HG02885 (cell line): ENCODE measurements around the gene RINT1.
A peak's percentile ranks its signal among the peaks of the same experiment; 100 is the strongest.

Experiments
- ATAC-seq: cut with Tn5 transposase; IDR thresholded peaks from one replicate; pipeline ENCODE4 v1.9.1; 2021; ENCODE audit warnings: mild to moderate bottlenecking; ENCODE audit not compliant: unreplicated experiment, poor library complexity

The RINT1 gene

GRCh38 chr7:105530126-105530525 is 1.9 kb upstream of the RINT1 start:
- no peak for ATAC-seq

GRCh38 chr7:105530546-105530945 is 1.5 kb upstream of the RINT1 start:
- ATAC-seq = no peak

GRCh38 chr7:105532709-105533460 is 884 bp downstream of the RINT1 start:
- ATAC-seq = no peak

GRCh38 chr7:105538339-105538738 is 6.3 kb downstream of the RINT1 start:
- no peak for ATAC-seq

- no peak for ATAC-seq
These were observed 27.9 kb downstream of the RINT1 start for GRCh38 chr7:105559926-105560325.

GRCh38 chr7:105565190-105565589 is 33.2 kb downstream of the RINT1 start:
- ATAC-seq = no peak

- no peak for ATAC-seq
These were observed 35.0 kb downstream of the RINT1 start for GRCh38 chr7:105567024-105567423.

- ATAC-seq = no peak
These were observed 35.8 kb downstream of the RINT1 start for GRCh38 chr7:105567821-105568220.

- ATAC-seq = no peak
These were observed 39.9 kb downstream of the RINT1 start for GRCh38 chr7:105571891-105572290.

GRCh38 chr7:105577251-105577650 is 45.2 kb downstream of the RINT1 start:
- ATAC-seq = no peak

GRCh38 chr7:105578496-105578895 is 46.5 kb downstream of the RINT1 start:
- ATAC-seq = no peak

GRCh38 chr7:105580022-105580740 is 48.2 kb downstream of the RINT1 start:
- ATAC-seq = no peak

GRCh38 chr7:105581066-105581811 is 49.2 kb downstream of the RINT1 start, which contains the start of gene EFCAB10:
Gene EFCAB10 (minus strand): TSS chr7:105581493. CDS start chr7:105581463, 30 bp downstream.
- peak; percentile 83 for ATAC-seq

GRCh38 chr7:105583061-105583460 is 51.1 kb downstream of the RINT1 start:
- ATAC-seq = no peak

- no peak for ATAC-seq
These were observed 52.2 kb downstream of the RINT1 start for GRCh38 chr7:105584165-105584564.

GRCh38 chr7:105585850-105586500 is 54.0 kb downstream of the RINT1 start:
- ATAC-seq = no peak

- no peak for ATAC-seq
These were observed 56.1 kb downstream of the RINT1 start for GRCh38 chr7:105587909-105588635.

GRCh38 chr7:105589356-105590077 is 57.5 kb downstream of the RINT1 start:
- ATAC-seq = peak; percentile 87

- no peak for ATAC-seq
These were observed 58.8 kb downstream of the RINT1 start for GRCh38 chr7:105590793-105591192.
